Measurements from ENCODE around the gene NADSYN1. TPM values are rescaled to one million over a fixed set of nuclear protein-coding genes. Genes with fewer than 3 reads are reported as not detected.

Gene NADSYN1
- total and polyA plus RNA-seq, 2 of the 13 experiments (the other 11 are each of a cell fraction or from before 2014, with no cell fraction given): 35.7 to 51.5 TPM

GRCh38 chr11:71545405-71545966 is 92.5 kb downstream of the NADSYN1 start (continued):
- TF ChIP-seq ZNF609 (CRISPR knock-in tag; IDR thresholded peaks at IDR 0.05; ENCODE audit: borderline replicate concordance) (0 out of 2 replicates have a peak, but pooled peaks have one; percentile 26), NRL (CRISPR knock-in tag; IDR thresholded peaks at IDR 0.05; ENCODE audit: borderline replicate concordance) (peak; percentile 62), THAP9 (CRISPR knock-in tag; IDR thresholded peaks at IDR 0.05; ENCODE audit: borderline replicate concordance) (no peak), NFIC (IDR thresholded peaks at IDR 0.05; ENCODE audit: low read length) (no peak), ZNF143 (CRISPR knock-in tag; IDR thresholded peaks at IDR 0.05) (no peak), TBX3 (IDR thresholded peaks at IDR 0.05; ENCODE audit: borderline replicate concordance) (no peak), ZBTB21 (CRISPR knock-in tag; IDR thresholded peaks at IDR 0.05) (no peak), PAX8 (CRISPR knock-in tag; IDR thresholded peaks at IDR 0.05; ENCODE audit: borderline replicate concordance) (no peak), POLR2G (IDR thresholded peaks at IDR 0.05; ENCODE audit: low read depth, low read length) (no peak), ZNF407 (CRISPR knock-in tag; IDR thresholded peaks at IDR 0.05; ENCODE audit: not compliant biosample characterization) (no peak), XRCC5 (optimal IDR thresholded peaks at IDR 0.05; ENCODE audit: low read length) (no peak), ZNF761 (CRISPR knock-in tag; conservative IDR thresholded peaks at IDR 0.05) (no peak)
